HepG2 (cell line): Measurements from ENCODE around the gene GGA1. TPM values are rescaled to one million over a fixed set of nuclear protein-coding genes. Genes with fewer than 3 reads are reported as not detected.

ENCODE experiments used
- ATAC-seq: fragments of 200-7000 bp; cut with Tn5 transposase; 3 replicates; pipeline ENCODE4 v1.9.1; 2020; ENCODE audit warnings: mild to moderate bottlenecking, moderate library complexity
- BruUV-seq: library from RNA; stranded (reverse); fragments of 400-500 nt; replicated peaks from 2 replicates; lab custom pipeline; 2021; lab: Mats Ljungman, UMichigan
- CTCF ChIA-PET: fragments of 300-600 bp; formaldehyde crosslinking; extraction: SDS; loops from one replicate; lab custom pipeline; 2021; ENCODE audit warnings: low total read pairs, inconsistent platforms, low intra/inter-chr PET ratio; lab: Yijun Ruan, JAX
- POLR2A ChIA-PET: fragments of 350-600 bp; sonication (Branson Sonifier 250); formaldehyde crosslinking; loops from one replicate; lab custom pipeline; 2020; ENCODE audit warnings: antibody characterized with exemption, inconsistent platforms; lab: Yijun Ruan, JAX
- DNase-seq: peaks from one replicate; pipeline ENCODE4 v3.0.0-alpha.2; 2015; ENCODE audit warnings: low spot score
- FAIRE-seq: peaks from 3 replicates; lab custom pipeline; 2011; peaks lifted over from hg19 to GRCh38; lab: Jason Lieb, UNC
- H2AFZ ChIP-seq: one replicate; pipeline ENCODE4 v1.6.1; 2011; ENCODE audit warnings: low read length, inconsistent platforms
- H3K27ac ChIP-seq: fragments of 300-600 bp; 3 replicates; pipeline ENCODE4 v1.8.0; 2011; ENCODE audit warnings: mixed run types, mild to moderate bottlenecking, mixed read lengths, low read length, inconsistent platforms; ENCODE audit not compliant: insufficient read depth; ENCODE audit errors: extremely low read length
- H3K27me3 ChIP-seq, 2 experiments: fragments of 200-600 bp in 1 of 2; 2 replicates in 1 of 2; 3 replicates in 1 of 2; pipeline versions ENCODE4 v1.6.0 to v1.8.0; 2011; ENCODE audit warnings: low read length in 2 of 2, mild to moderate bottlenecking in 2 of 2, moderate library complexity in 2 of 2, inconsistent platforms in 1 of 2; ENCODE audit not compliant: insufficient read depth in 2 of 2, control insufficient read depth in 1 of 2
- H3K36me3 ChIP-seq, 2 experiments: fragments of 200-600 bp in 1 of 2; replicated peaks in 1 of 2; 2 replicates in 1 of 2; 3 replicates in 1 of 2; pipeline versions ENCODE4 v1.5.1 to v1.8.0; 2011; ENCODE audit warnings: low read length in 2 of 2, inconsistent platforms in 1 of 2; ENCODE audit not compliant: insufficient read depth in 2 of 2, control insufficient read depth in 1 of 2
- H3K4me1 ChIP-seq: 2 replicates; pipeline ENCODE4 v1.5.1; 2012; ENCODE audit warnings: low read length, inconsistent platforms; ENCODE audit not compliant: insufficient read depth
- H3K4me2 ChIP-seq: 2 replicates; pipeline ENCODE4 v1.6.0; 2011; ENCODE audit warnings: low read depth, low read length, inconsistent platforms
- H3K4me3 ChIP-seq, 3 experiments: fragments of 200-600 bp in 1 of 3; sonication (generic), shearing (Covaris generic) in 1 of 3; replicated peaks in 1 of 3; 2 replicates each; pipeline ENCODE4 v1.5.1; 2011 to 2016; ENCODE audit warnings: low read length in 3 of 3, inconsistent platforms in 2 of 3, low read depth in 2 of 3, mild to moderate bottlenecking in 2 of 3, control low read depth in 1 of 3, mixed read lengths in 1 of 3; ENCODE audit not compliant: insufficient read depth in 1 of 3
- H3K79me2 ChIP-seq: one replicate; pipeline ENCODE4 v1.6.1; 2011; ENCODE audit warnings: low read length, inconsistent platforms; ENCODE audit not compliant: insufficient read depth
- H3K9ac ChIP-seq: 2 replicates; pipeline ENCODE4 v1.6.0; 2011; ENCODE audit warnings: mild to moderate bottlenecking, low read depth, low read length, inconsistent platforms; ENCODE audit not compliant: insufficient read depth
- H3K9me3 ChIP-seq: 2 replicates; pipeline ENCODE4 v1.5.1; 2012; ENCODE audit warnings: mild to moderate bottlenecking, low read length
- H4K20me1 ChIP-seq: 2 replicates; pipeline ENCODE4 v1.6.0; 2011; ENCODE audit warnings: inconsistent platforms, mild to moderate bottlenecking, low read length, moderate library complexity; ENCODE audit not compliant: insufficient read depth
- RAD21 ChIP-seq: fragments of 450-650 bp; formaldehyde crosslinking; IDR thresholded peaks from 2 replicates; pipeline ENCODE4 v1.5.0; 2020; ENCODE audit warnings: mild to moderate bottlenecking
- TSC22D2 ChIP-seq: sonication (generic); formaldehyde crosslinking; IDR thresholded peaks from 2 replicates; pipeline ENCODE4 v1.5.1; 2020; ENCODE audit warnings: missing genetic modification reagents, mild to moderate bottlenecking, borderline replicate concordance
- ZNF850 ChIP-seq: sonication (generic); formaldehyde crosslinking; conservative IDR thresholded peaks from 2 replicates; pipeline ENCODE4 v1.9.0; 2021; ENCODE audit warnings: mild to moderate bottlenecking, missing genetic modification reagents
- WGBS: methylation state at CpG from one replicate; pipeline ENCODE4 v1.1.6; 2017; ENCODE audit warnings: low lambda C conversion rate; 5-methylcytosine and 5-hydroxymethylcytosine counted together
- in situ Hi-C: cut with HindIII; loops from 2 replicates; pipeline ENCODE4 v1.10.0; 2017; ENCODE audit warnings: low pct_unique_long_range_greater_than_20kb; ENCODE audit not compliant: extremely low pct_ligation_motif_present
- intact Hi-C: fragments of 100-400 bp; cut with micrococcal nuclease; formaldehyde crosslinking; loops from one replicate; pipeline ENCODE4 v1.10.0; 2022; ENCODE audit not compliant: unreplicated experiment
- polyA plus RNA-seq, 8 experiments: library from polyadenylated mRNA; depleted of rRNA in 3 of 8; stranded (reverse) in 7 of 8; unstranded in 1 of 8; fragments of >200 nt; fragmentation: Illumina TruSeq in 4 of 8; extraction: Trizol in 4 of 8; gene quantifications; 2 replicates each; pipeline versions ENCODE4 v1.2.1 to v1.2.3, GENCODE V29; 2011 to 2016; ENCODE audit warnings: low read depth in 4 of 8, missing spikeins in 1 of 8, mixed read lengths in 1 of 8; ENCODE audit not compliant: insufficient read depth in 1 of 8
- total RNA-seq, 5 experiments: library from RNA; depleted of rRNA; stranded (reverse); fragments of >200 nt; fragmentation: Illumina TruSeq; extraction: Trizol; gene quantifications; 2 replicates each; pipeline ENCODE4 v1.2.3, GENCODE V29; 2016; ENCODE audit warnings: low read depth in 1 of 5
- TF ChIP-seq, protein P1 (sequence below): sonication (generic); formaldehyde crosslinking; IDR thresholded peaks from 2 replicates; pipeline ENCODE4 v1.4.0; 2020; ENCODE audit warnings: missing genetic modification reagents
- TF ChIP-seq, protein P2 (sequence below): sonication (generic); formaldehyde crosslinking; IDR thresholded peaks from 2 replicates; pipeline ENCODE4 v1.4.0; 2020; ENCODE audit warnings: missing genetic modification reagents, borderline replicate concordance
- TF ChIP-seq, protein P3 (sequence below): sonication (generic); formaldehyde crosslinking; IDR thresholded peaks from 2 replicates; pipeline ENCODE4 v1.8.0; 2022; ENCODE audit warnings: missing genetic modification reagents, low read depth, mild to moderate bottlenecking, borderline replicate concordance
- TF ChIP-seq, protein P4 (sequence below): sonication (generic); formaldehyde crosslinking; IDR thresholded peaks from 2 replicates; pipeline ENCODE4 v1.5.0; 2020; ENCODE audit warnings: mild to moderate bottlenecking, missing genetic modification reagents, moderate library complexity
- TF ChIP-seq, protein P5 (sequence below): sonication (generic); formaldehyde crosslinking; IDR thresholded peaks from 2 replicates; pipeline ENCODE4 v1.9.0; 2022; ENCODE audit warnings: missing genetic modification reagents, mild to moderate bottlenecking, borderline replicate concordance

GGA1 gene
- total and polyA plus RNA-seq, 2 of the 13 experiments (the other 11 are each of a cell fraction or from before 2014, with no cell fraction given): 29.1 to 87.2 TPM

DNA sequence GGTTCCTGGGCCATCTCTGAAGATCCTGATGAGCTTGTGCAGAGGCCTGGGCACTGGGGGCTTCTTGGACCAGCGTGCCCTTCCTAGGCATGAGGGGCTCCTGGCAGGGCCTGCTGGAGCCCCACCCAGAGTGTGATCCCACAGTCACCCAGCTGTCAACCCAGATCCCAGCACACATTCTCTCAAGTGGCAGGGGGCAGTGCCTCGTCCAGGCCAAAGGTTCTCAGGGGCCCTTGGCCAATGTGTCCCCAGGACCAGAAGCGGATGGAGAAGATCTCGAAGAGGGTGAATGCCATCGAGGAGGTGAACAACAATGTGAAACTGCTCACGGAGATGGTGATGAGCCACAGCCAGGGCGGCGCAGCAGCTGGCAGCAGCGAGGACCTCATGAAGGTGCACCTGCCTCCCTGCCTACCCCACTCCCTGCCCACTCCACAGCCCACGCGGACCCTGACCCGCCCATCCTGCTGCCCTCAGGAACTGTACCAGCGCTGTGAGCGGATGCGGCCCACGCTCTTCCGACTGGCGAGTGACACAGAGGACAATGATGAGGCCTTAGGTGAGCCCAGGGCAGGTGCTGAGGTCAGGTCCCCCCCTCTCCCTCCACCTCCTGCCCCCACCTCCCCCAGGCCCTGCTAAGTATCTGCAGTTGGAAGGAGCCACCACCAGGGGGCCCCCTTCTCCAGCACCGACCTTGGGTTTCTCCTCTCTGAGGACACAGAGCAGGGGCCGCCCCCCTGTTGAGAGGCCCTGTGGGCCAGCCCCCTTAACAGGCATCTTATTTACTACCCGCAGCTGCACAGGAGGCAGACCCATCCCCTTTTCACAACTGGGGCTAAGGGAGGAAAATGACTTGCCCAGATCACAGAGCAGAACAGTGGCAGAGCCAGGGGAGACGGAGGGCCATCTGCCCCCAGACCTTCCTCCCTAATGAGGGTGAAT is 14.7 kb downstream of the GGA1 start:
- no peaks in the 10 kb centered on the region for H3K9me3 ChIP-seq
- H3K36me3 ChIP-seq: peaks cover 8 to 25% of the 10 kb centered on the region in 2 experiments; a peak in 4 of 5 replicates
- no peaks in the 10 kb centered on the region; a peak in 1 of 5 replicates for H3K27me3 ChIP-seq
- FAIRE-seq: no peak
- intact Hi-C loops: loop anchor here (2.0 to 5.0 kb wide), 2 partner anchors 13 to 59 kb away; no protein-coding TSS in a partner anchor
- 0 out of 6 replicates have a peak overlapping the region, but pooled peaks of 1 of the 3 experiments have one; percentile 3 for H3K4me3 ChIP-seq
- no peaks in the 10 kb centered on the region for H4K20me1 ChIP-seq
- POLR2A ChIA-PET: no interaction called here
- no peak overlapping the region for H3K27ac ChIP-seq
- DNase-seq: peak; percentile 50
- 86% methylated on average over 12 of the region's 22 CpGs for WGBS
- no peaks in the 10 kb centered on the region for H3K79me2 ChIP-seq
- CTCF ChIA-PET: interaction anchor here (0.9 to 1.6 kb wide), 4 partner anchors 11 to 112 kb away, joined by 3 to 11 read pairs (median 4); no protein-coding TSS in a partner anchor
- ATAC-seq: peak; percentile 73
- no peak overlapping the region for H2AFZ ChIP-seq
- in situ Hi-C loops: no loop called here
- H3K4me2 ChIP-seq: peak overlapping the region; percentile 8; the same call in 1 of the 2 replicates
- BruUV-seq: no TSS peak
- 0 out of 2 replicates have a peak overlapping the region, but pooled peaks have one; percentile 7 for H3K9ac ChIP-seq
- peaks cover 10% of the 10 kb centered on the region for H3K4me1 ChIP-seq
- TF ChIP-seq, protein P1, sequence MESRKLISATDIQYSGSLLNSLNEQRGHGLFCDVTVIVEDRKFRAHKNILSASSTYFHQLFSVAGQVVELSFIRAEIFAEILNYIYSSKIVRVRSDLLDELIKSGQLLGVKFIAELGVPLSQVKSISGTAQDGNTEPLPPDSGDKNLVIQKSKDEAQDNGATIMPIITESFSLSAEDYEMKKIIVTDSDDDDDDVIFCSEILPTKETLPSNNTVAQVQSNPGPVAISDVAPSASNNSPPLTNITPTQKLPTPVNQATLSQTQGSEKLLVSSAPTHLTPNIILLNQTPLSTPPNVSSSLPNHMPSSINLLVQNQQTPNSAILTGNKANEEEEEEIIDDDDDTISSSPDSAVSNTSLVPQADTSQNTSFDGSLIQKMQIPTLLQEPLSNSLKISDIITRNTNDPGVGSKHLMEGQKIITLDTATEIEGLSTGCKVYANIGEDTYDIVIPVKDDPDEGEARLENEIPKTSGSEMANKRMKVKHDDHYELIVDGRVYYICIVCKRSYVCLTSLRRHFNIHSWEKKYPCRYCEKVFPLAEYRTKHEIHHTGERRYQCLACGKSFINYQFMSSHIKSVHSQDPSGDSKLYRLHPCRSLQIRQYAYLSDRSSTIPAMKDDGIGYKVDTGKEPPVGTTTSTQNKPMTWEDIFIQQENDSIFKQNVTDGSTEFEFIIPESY (CRISPR knock-in tag): peak; percentile 57
- TF ChIP-seq ZNF850 (CRISPR knock-in tag) (no peak), TSC22D2 (CRISPR knock-in tag) (peak; percentile 70; the same call in 1 of the 2 replicates), RAD21 (CRISPR knock-in tag) (peak; percentile 71)
- TF ChIP-seq, protein P2, sequence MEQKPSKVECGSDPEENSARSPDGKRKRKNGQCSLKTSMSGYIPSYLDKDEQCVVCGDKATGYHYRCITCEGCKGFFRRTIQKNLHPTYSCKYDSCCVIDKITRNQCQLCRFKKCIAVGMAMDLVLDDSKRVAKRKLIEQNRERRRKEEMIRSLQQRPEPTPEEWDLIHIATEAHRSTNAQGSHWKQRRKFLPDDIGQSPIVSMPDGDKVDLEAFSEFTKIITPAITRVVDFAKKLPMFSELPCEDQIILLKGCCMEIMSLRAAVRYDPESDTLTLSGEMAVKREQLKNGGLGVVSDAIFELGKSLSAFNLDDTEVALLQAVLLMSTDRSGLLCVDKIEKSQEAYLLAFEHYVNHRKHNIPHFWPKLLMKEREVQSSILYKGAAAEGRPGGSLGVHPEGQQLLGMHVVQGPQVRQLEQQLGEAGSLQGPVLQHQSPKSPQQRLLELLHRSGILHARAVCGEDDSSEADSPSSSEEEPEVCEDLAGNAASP (CRISPR knock-in tag): 0 out of 2 replicates have a peak, but pooled peaks have one; percentile 54
- TF ChIP-seq, protein P3, sequence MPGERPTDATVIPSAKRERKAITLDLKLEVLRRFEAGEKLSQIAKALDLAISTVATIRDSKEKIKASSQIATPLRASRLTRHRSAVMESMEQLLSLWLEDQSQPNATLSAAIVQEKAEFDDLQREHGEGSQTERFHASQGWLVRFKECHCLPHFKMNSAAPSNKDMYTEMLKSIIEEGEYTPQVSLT (CRISPR knock-in tag): no peak
- TF ChIP-seq, protein P4, sequence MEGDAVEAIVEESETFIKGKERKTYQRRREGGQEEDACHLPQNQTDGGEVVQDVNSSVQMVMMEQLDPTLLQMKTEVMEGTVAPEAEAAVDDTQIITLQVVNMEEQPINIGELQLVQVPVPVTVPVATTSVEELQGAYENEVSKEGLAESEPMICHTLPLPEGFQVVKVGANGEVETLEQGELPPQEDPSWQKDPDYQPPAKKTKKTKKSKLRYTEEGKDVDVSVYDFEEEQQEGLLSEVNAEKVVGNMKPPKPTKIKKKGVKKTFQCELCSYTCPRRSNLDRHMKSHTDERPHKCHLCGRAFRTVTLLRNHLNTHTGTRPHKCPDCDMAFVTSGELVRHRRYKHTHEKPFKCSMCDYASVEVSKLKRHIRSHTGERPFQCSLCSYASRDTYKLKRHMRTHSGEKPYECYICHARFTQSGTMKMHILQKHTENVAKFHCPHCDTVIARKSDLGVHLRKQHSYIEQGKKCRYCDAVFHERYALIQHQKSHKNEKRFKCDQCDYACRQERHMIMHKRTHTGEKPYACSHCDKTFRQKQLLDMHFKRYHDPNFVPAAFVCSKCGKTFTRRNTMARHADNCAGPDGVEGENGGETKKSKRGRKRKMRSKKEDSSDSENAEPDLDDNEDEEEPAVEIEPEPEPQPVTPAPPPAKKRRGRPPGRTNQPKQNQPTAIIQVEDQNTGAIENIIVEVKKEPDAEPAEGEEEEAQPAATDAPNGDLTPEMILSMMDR (CRISPR knock-in tag): peak; percentile 78
- TF ChIP-seq, protein P5, sequence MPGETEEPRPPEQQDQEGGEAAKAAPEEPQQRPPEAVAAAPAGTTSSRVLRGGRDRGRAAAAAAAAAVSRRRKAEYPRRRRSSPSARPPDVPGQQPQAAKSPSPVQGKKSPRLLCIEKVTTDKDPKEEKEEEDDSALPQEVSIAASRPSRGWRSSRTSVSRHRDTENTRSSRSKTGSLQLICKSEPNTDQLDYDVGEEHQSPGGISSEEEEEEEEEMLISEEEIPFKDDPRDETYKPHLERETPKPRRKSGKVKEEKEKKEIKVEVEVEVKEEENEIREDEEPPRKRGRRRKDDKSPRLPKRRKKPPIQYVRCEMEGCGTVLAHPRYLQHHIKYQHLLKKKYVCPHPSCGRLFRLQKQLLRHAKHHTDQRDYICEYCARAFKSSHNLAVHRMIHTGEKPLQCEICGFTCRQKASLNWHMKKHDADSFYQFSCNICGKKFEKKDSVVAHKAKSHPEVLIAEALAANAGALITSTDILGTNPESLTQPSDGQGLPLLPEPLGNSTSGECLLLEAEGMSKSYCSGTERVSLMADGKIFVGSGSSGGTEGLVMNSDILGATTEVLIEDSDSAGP (CRISPR knock-in tag): 0 out of 2 replicates have a peak, but pooled peaks have one; percentile 23
